Body of pancreas (tissue), 4 donors: ENCODE results near the gene HERC2.
A peak's percentile ranks its signal among the peaks of the same experiment; 100 is the strongest.

Experiments
- CTCF ChIP-seq, 7 experiments: fragments of 450-650 bp in 4 of 7; fragments of 200-600 bp in 3 of 7; sonication (generic) in 3 of 7; IDR thresholded peaks; one replicate each; pipeline ENCODE4 v1.5.1; 2016 to 2019; ENCODE audit warnings: antibody characterized with exemption in 7 of 7
- POLR2A ChIP-seq, 3 donors: fragments of 450-650 bp; IDR thresholded peaks; one replicate each; pipeline ENCODE4 v1.6.1; 2016; ENCODE audit warnings: antibody characterized with exemption in 3 of 3, mild to moderate bottlenecking in 2 of 3

- TF ChIP-seq POLR2A (IDR thresholded peaks at IDR 0.05) (no peak), CTCF (IDR thresholded peaks at IDR 0.05) (peak; percentile 16 to 68 (median 50))
Measured at GRCh38 chr15:28125673-28126651, 196.0 kb downstream of the HERC2 start.
